A673 (cell line): ENCODE data around the gene L3HYPDH. TPM values are rescaled to one million over a fixed set of nuclear protein-coding genes. Genes with fewer than 3 reads are reported as not detected.

Experiments
- Bru-seq: library from RNA; stranded (reverse); fragments of 400-500 nt; gene quantifications from one replicate; lab custom pipeline; 2021; lab: Mats Ljungman, UMichigan
- BruChase-seq, 2 experiments: library from RNA; stranded (reverse); fragments of 400-500 nt; gene quantifications; one replicate each; lab custom pipeline; 2021; lab: Mats Ljungman, UMichigan
- BruUV-seq: library from RNA; stranded (reverse); fragments of 400-500 nt; replicated peaks from 2 replicates; lab custom pipeline; 2021; lab: Mats Ljungman, UMichigan
- CTCF ChIA-PET: fragments of 300-600 bp; sonication (Branson Sonifier 250); formaldehyde crosslinking; loops from one replicate; lab custom pipeline; 2022; ENCODE audit warnings: antibody characterized with exemption; lab: Charles Lee
- POLR2A ChIA-PET: fragments of 300-600 bp; sonication (Branson Sonifier 250); formaldehyde crosslinking; loops from one replicate; lab custom pipeline; 2022; ENCODE audit warnings: antibody characterized with exemption; ENCODE audit not compliant: low non-redundant PET; lab: Charles Lee
- DNase-seq: peaks from one replicate; pipeline ENCODE4 v3.0.0-alpha.2; 2015; ENCODE audit warnings: low spot score
- H3K27ac ChIP-seq: fragments of 200-600 bp; sonication (generic); 2 replicates; pipeline ENCODE4 v1.5.1; 2016; ENCODE audit warnings: mixed run types, low read depth, mild to moderate bottlenecking, mixed read lengths, antibody characterized with exemption, low read length; ENCODE audit not compliant: poor library complexity, severe bottlenecking
- H3K27me3 ChIP-seq: fragments of 200-600 bp; sonication (generic); replicated peaks from 2 replicates; pipeline ENCODE4 v1.6.1; 2017; ENCODE audit warnings: mixed run types, low read depth, mild to moderate bottlenecking, mixed read lengths, antibody characterized with exemption, low read length; ENCODE audit not compliant: insufficient read depth, poor library complexity
- H3K36me3 ChIP-seq: fragments of 200-600 bp; sonication (generic); 2 replicates; pipeline ENCODE4 v1.6.1; 2016; ENCODE audit warnings: mixed run types, mild to moderate bottlenecking, mixed read lengths, antibody characterized with exemption, low read length; ENCODE audit not compliant: insufficient read depth, poor library complexity, severe bottlenecking
- H3K4me1 ChIP-seq: fragments of 200-600 bp; sonication (generic); 2 replicates; pipeline ENCODE4 v1.6.1; 2017; ENCODE audit warnings: mixed run types, mild to moderate bottlenecking, mixed read lengths, antibody characterized with exemption, low read length; ENCODE audit not compliant: insufficient read depth, poor library complexity, severe bottlenecking
- H3K4me3 ChIP-seq: fragments of 200-600 bp; sonication (generic); 2 replicates; pipeline ENCODE4 v1.5.1; 2016; ENCODE audit warnings: low read depth, mixed run types, mild to moderate bottlenecking, mixed read lengths, low read length; ENCODE audit not compliant: poor library complexity, severe bottlenecking
- H3K9me3 ChIP-seq: fragments of 200-600 bp; sonication (generic); 2 replicates; pipeline ENCODE4 v1.6.1; 2016; ENCODE audit warnings: mixed run types, low read depth, mild to moderate bottlenecking, mixed read lengths, antibody characterized with exemption, low read length; ENCODE audit not compliant: poor library complexity, severe bottlenecking
- EZH2 ChIP-seq: fragments of 200-600 bp; sonication (generic); IDR thresholded peaks from 2 replicates; pipeline ENCODE4 v1.6.1; 2017; ENCODE audit warnings: borderline replicate concordance, low read depth, mild to moderate bottlenecking, mixed read lengths, antibody characterized with exemption, low read length; ENCODE audit not compliant: poor library complexity, severe bottlenecking
- intact Hi-C: fragments of 100-400 bp; cut with micrococcal nuclease; formaldehyde crosslinking; loops from one replicate; pipeline ENCODE4 v1.10.0; 2022; ENCODE audit not compliant: unreplicated experiment
- long read RNA-seq: library from polyadenylated mRNA; stranded (forward); transcript quantifications from one replicate; pipeline ENCODE4 v2.0.0, GENCODE V29; 2022
- total RNA-seq: library from RNA; stranded (reverse); gene quantifications from 2 replicates; pipeline ENCODE4 v1.2.3, GENCODE V29; 2021
- TF ChIP-seq, protein P1 (sequence below): fragments of 300-800, 200-600 bp; sonication (generic); conservative IDR thresholded peaks from 2 replicates; pipeline ENCODE4 v1.5.1; 2017; ENCODE audit warnings: low read depth, mild to moderate bottlenecking, antibody characterized with exemption, low read length, moderate library complexity, mixed read lengths

L3HYPDH gene
- total RNA-seq (31.9 and 32.0 TPM in 2 replicates), Bru-seq, nascent RNA (percentile 92 among the genes with signal in this experiment), BruChase-seq, experiment 1, labeled RNA remaining after a 2-hour chase (percentile 92 among the genes with signal in this experiment), BruChase-seq, experiment 2, labeled RNA remaining after a 6-hour chase (percentile 75 among the genes with signal in this experiment)
- long read RNA-seq, transcript L3HYPDH-201 (5 exons, 1,527 nt), result major isoform, 17 of 43 reads
- long read RNA-seq, transcript L3HYPDH-205 (4 exons, 758 nt), result minor isoform, 11 of 43 reads
- long read RNA-seq, partial matches to known transcripts, result 4 of 43 reads
- long read RNA-seq, other reads (novel, unspliced or antisense), result 10 of 43 reads

DNA sequence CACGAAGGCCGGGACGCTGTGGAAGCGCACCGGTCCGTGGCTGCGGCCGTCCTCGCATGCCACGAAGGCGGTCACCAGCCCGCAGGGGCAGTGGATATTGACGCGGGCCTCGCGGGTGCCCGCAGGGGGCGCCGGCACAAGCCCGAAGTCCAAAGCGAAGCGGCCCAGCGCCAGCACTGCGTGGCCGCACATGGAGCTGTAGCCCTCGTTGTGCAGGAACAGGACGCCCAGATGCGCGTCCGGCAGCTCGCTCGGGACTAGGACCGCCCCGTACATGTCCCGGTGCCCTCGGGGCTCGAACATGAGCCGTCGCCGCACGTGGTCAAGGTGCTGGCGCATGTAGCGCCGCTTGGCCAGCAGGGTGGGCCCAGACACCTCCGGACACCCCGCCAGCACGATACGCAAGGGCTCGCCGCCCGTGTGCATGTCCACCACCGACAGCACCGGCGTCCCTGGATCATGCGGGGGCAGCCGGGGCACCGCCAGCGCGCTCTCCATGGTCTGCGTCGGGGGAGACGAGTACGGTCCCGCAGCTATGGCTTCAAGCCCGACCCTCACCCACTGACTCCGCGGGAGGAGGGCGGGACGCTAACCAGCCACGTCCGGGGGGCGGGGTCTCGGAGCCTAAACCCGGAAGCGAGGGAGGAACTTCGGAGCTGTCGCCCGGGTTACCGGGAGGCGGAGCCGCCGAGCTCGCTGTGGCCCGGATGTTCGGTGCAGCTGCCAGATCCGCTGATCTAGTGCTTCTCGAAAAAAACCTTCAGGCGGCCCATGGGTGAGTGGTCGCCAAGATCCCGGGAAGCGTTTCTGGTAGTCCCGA, at the start of gene L3HYPDH, which contains the start of gene JKAMP:
L3HYPDH (minus strand) TSS at position 590 of the 820 bp plus-strand sequence; CDS start at position 498, 92 bp downstream.
JKAMP (plus strand) TSS at position 699 of the 820 bp plus-strand sequence; CDS start at position 772, 73 bp downstream.
- Histone ChIP-seq H3K27ac (peak within 1 kb of the TSS; percentile 92), H3K36me3 (peaks cover 19% of the 10 kb centered on the region), H3K4me1 (peaks cover 20% of the 10 kb centered on the region), H3K4me3 (peak within 1 kb of the TSS; percentile 84), H3K27me3 (no peaks in the 10 kb centered on the region), H3K9me3 (no peaks in the 10 kb centered on the region)
- ChIA-PET CTCF (interaction anchor here (0.6 to 1.0 kb wide), 3 partner anchors 28 to 296 kb away, joined by 3 read pairs; partner anchors contain the start of gene DAAM1), POLR2A (interaction anchor here (0.6 kb wide), 1 partner anchor 181 kb away, joined by 3 read pairs; no protein-coding TSS in a partner anchor)
- peak; percentile 99 for DNase-seq
- TF ChIP-seq, protein P1, sequence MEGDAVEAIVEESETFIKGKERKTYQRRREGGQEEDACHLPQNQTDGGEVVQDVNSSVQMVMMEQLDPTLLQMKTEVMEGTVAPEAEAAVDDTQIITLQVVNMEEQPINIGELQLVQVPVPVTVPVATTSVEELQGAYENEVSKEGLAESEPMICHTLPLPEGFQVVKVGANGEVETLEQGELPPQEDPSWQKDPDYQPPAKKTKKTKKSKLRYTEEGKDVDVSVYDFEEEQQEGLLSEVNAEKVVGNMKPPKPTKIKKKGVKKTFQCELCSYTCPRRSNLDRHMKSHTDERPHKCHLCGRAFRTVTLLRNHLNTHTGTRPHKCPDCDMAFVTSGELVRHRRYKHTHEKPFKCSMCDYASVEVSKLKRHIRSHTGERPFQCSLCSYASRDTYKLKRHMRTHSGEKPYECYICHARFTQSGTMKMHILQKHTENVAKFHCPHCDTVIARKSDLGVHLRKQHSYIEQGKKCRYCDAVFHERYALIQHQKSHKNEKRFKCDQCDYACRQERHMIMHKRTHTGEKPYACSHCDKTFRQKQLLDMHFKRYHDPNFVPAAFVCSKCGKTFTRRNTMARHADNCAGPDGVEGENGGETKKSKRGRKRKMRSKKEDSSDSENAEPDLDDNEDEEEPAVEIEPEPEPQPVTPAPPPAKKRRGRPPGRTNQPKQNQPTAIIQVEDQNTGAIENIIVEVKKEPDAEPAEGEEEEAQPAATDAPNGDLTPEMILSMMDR, result peak; percentile 68
- no peak for TF ChIP-seq EZH2
- BruUV-seq, result no TSS peak
- intact Hi-C loops, result no loop called here

DNA sequence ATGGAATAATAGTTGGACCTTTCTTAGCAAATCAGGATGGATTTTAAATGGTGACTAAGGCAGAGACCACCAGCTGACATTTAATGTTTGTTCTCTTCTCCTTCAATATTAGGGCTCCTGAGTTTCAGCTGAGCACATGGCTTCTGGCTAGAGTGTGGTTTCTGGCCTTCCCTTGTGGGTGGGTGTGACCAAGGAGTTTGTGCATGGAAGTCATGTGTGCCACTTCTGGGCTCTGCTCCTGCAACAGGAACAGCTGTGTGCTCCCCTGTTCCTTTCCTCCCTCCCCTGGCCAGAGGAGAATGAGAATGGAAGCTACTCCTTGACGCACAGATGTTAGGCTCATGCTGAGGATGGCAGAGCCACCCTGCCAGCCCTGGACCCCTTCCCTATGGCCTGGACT, 48.2 kb upstream of the L3HYPDH start:
- no peaks in the 10 kb centered on the region for H3K27me3 ChIP-seq
- intact Hi-C loops, result no loop called here
- no TSS peak for BruUV-seq
- POLR2A ChIA-PET, result no interaction called here
- no peaks in the 10 kb centered on the region for H3K36me3 ChIP-seq
- TF ChIP-seq EZH2, result no peak
- TF ChIP-seq, protein P1, result no peak
- DNase-seq, result no peak
- H3K27ac ChIP-seq, result no peak overlapping the region
- no peaks in the 10 kb centered on the region for H3K4me1 ChIP-seq
- H3K4me3 ChIP-seq, result no peak overlapping the region
- H3K9me3 ChIP-seq, result peaks cover 4% of the 10 kb centered on the region
- CTCF ChIA-PET, result no interaction called here

DNA sequence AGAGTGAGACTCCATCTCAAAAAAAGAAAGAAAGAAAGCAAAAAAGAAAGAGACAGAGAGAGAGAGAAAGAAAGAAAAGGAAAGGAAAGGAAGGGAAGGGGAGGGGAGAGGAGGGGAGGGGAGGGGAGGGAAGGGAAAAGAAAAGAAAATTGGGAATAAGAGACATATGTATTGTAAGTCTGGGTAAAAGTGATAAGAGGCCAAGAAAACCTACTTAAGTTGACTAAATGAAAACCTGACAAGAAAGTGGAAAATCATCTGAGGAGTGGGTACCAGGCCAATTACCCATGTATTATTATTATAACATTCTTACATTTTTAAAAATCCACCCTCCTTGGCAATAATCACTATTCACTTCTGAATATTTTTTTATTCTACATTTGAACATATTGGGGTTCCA, 46.1 kb upstream of the L3HYPDH start:
- intact Hi-C loops, result no loop called here
- H3K4me3 ChIP-seq, result no peak overlapping the region
- H3K9me3 ChIP-seq, result peaks cover 4% of the 10 kb centered on the region
- no TSS peak for BruUV-seq
- POLR2A ChIA-PET, result no interaction called here
- no peak overlapping the region for H3K27ac ChIP-seq
- TF ChIP-seq, protein P1, result no peak
- TF ChIP-seq EZH2, result no peak
- DNase-seq, result no peak
- no peaks in the 10 kb centered on the region for H3K36me3 ChIP-seq
- CTCF ChIA-PET, result no interaction called here
- no peaks in the 10 kb centered on the region for H3K4me1 ChIP-seq
- H3K27me3 ChIP-seq, result no peaks in the 10 kb centered on the region
